ENCODE data around the gene OPCML. TPM values are rescaled to one million over a fixed set of nuclear protein-coding genes. Genes with fewer than 3 reads are reported as not detected.

OPCML gene
- total and polyA plus RNA-seq, 2 donors (not counting 1 experiment from before 2014, with no cell fraction given) = 0.99 to 2.8 TPM

GRCh38 chr11:132367293-132367692 is 1165.0 kb downstream of the OPCML start:
- Histone ChIP-seq H3K4me1 (ENCODE audit: control insufficient read depth, extremely low read depth, insufficient read depth, low read length) (no peaks in the 10 kb centered on the region), H2AFZ (ENCODE audit: low read length) (no peak overlapping the region), H3K27ac (ENCODE audit: insufficient read depth, low read length) (no peak overlapping the region), H3K4me3 (replicated peaks in 1 of 4; ENCODE audit: control extremely low read depth in 1 of 4, insufficient read depth in 1 of 4, low read depth in 3 of 4, low read length in 4 of 4) (no peak overlapping the region), H3K27me3 (ENCODE audit: control insufficient read depth, insufficient read depth, low read length) (no peaks in the 10 kb centered on the region), H3K4me2 (ENCODE audit: extremely low read depth, insufficient read depth, low read length) (no peak overlapping the region), H3K79me2 (ENCODE audit: control insufficient read depth, insufficient read depth, low read length) (no peaks in the 10 kb centered on the region), H4K20me1 (ENCODE audit: control insufficient read depth, extremely low read depth, insufficient read depth, low read length) (no peaks in the 10 kb centered on the region), H3K9ac (ENCODE audit: insufficient read depth, low read length) (no peak overlapping the region), H3K36me3 (ENCODE audit: control insufficient read depth, insufficient read depth, low read length) (no peaks in the 10 kb centered on the region), H3K9me3 (ENCODE audit: control insufficient read depth, insufficient read depth, low read depth, low read length) (no peaks in the 10 kb centered on the region)
- TF ChIP-seq EZH2 (IDR thresholded peaks at IDR 0.05; ENCODE audit: low read length, missing control alignments) = no peak
- no peak for TF ChIP-seq CTCF (conservative IDR thresholded peaks at IDR 0.05 in 1 of 2, IDR thresholded peaks at IDR 0.05 in 1 of 2; ENCODE audit: low read depth in 1 of 2, low read length in 2 of 2)
- no peak for DNase-seq (ENCODE audit: low read depth in 2 of 2)

- Histone ChIP-seq H3K4me2 (ENCODE audit: extremely low read depth, insufficient read depth, low read length) (no peak overlapping the region), H3K27ac (ENCODE audit: insufficient read depth, low read length) (no peak overlapping the region), H3K4me3 (replicated peaks in 1 of 4; ENCODE audit: control extremely low read depth in 1 of 4, insufficient read depth in 1 of 4, low read depth in 3 of 4, low read length in 4 of 4) (no peak overlapping the region), H2AFZ (ENCODE audit: low read length) (no peak overlapping the region), H3K36me3 (ENCODE audit: control insufficient read depth, insufficient read depth, low read length) (no peaks in the 10 kb centered on the region), H3K79me2 (ENCODE audit: control insufficient read depth, insufficient read depth, low read length) (no peaks in the 10 kb centered on the region), H3K9me3 (ENCODE audit: control insufficient read depth, insufficient read depth, low read depth, low read length) (no peaks in the 10 kb centered on the region), H3K9ac (ENCODE audit: insufficient read depth, low read length) (no peak overlapping the region), H3K4me1 (ENCODE audit: control insufficient read depth, extremely low read depth, insufficient read depth, low read length) (no peaks in the 10 kb centered on the region), H3K27me3 (ENCODE audit: control insufficient read depth, insufficient read depth, low read length) (no peaks in the 10 kb centered on the region), H4K20me1 (ENCODE audit: control insufficient read depth, extremely low read depth, insufficient read depth, low read length) (no peaks in the 10 kb centered on the region)
- no peak for TF ChIP-seq CTCF (conservative IDR thresholded peaks at IDR 0.05 in 1 of 2, IDR thresholded peaks at IDR 0.05 in 1 of 2; ENCODE audit: low read depth in 1 of 2, low read length in 2 of 2)
- no peak for TF ChIP-seq EZH2 (IDR thresholded peaks at IDR 0.05; ENCODE audit: low read length, missing control alignments)
- DNase-seq (ENCODE audit: low read depth in 2 of 2) = no peak
Measured at GRCh38 chr11:132365650-132366049, 1166.7 kb downstream of the OPCML start.
